Subcutaneous adipose tissue (tissue), 4 donors: ENCODE measurements around the gene CATSPER3. TPM values are rescaled to one million over a fixed set of nuclear protein-coding genes. Genes with fewer than 3 reads are reported as not detected.

Experiments
- total RNA-seq, 4 donors: library from RNA; depleted of rRNA; stranded (reverse); fragments of >200 nt; gene quantifications; one replicate each; pipeline ENCODE4 v1.1.0, GENCODE V29; 2016
- TF ChIP-seq, protein P1 (sequence below): fragments of 450-650 bp; IDR thresholded peaks from one replicate; pipeline ENCODE4 v1.5.1; 2016; ENCODE audit warnings: low read depth, mild to moderate bottlenecking, control low read depth, antibody characterized with exemption, moderate library complexity

Gene CATSPER3
- total RNA-seq, 4 donors from 2014 or later, result 0.34 to 0.98 TPM; not detected in 2

DNA sequence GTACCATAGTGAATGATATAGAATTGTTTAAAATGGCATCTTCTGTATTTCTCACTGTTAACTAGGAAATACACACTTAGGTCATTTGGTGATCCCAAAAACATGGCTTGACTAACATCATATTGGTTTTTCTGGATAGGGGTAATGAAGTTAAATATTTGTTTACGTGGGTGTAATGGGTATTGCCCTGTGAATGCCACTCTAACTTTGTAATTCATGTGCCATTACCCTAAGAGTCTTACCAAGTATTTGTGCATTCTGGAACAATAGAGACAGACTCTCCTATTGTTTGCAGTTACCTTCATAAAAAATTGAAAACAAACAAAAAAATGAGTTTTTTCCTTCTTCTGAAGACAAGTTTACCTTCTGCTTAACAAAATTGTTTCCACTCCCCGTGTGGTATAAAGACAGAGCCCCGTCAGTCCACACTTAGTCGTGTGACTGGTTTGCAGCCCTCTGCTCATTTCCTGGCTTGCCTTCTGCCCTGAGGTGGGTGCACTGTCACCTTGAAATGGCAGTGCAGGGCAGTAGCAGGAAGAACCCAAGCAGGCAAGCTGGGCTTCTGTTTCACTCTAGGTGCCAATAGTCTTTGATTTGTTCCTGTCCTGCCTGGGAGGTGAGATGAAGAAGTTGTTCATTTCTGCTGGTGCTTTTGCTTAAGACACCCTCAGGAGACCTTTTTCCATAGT is 9.6 kb upstream of the CATSPER3 start:
- TF ChIP-seq, protein P1, sequence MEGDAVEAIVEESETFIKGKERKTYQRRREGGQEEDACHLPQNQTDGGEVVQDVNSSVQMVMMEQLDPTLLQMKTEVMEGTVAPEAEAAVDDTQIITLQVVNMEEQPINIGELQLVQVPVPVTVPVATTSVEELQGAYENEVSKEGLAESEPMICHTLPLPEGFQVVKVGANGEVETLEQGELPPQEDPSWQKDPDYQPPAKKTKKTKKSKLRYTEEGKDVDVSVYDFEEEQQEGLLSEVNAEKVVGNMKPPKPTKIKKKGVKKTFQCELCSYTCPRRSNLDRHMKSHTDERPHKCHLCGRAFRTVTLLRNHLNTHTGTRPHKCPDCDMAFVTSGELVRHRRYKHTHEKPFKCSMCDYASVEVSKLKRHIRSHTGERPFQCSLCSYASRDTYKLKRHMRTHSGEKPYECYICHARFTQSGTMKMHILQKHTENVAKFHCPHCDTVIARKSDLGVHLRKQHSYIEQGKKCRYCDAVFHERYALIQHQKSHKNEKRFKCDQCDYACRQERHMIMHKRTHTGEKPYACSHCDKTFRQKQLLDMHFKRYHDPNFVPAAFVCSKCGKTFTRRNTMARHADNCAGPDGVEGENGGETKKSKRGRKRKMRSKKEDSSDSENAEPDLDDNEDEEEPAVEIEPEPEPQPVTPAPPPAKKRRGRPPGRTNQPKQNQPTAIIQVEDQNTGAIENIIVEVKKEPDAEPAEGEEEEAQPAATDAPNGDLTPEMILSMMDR, result no peak

DNA sequence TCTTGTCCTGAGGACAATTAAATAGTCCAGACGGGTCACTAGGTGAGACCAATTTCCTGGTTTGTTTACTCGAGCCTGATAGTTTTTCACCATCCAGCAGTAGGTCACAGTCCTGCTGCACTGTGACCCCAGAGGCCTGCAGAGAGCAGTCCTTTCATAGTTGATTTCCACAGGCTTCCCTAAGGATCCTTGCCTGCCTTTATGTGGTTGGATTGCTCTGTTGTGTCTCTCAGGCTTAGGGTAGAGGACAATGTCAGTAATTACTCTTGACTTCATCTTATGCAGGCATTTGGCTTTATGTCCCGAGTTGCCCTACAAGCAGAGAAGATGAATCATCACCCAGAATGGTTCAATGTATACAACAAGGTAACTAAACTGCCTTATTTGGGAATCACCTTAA is 9.0 kb upstream of the CATSPER3 start:
- TF ChIP-seq, protein P1, result no peak

DNA sequence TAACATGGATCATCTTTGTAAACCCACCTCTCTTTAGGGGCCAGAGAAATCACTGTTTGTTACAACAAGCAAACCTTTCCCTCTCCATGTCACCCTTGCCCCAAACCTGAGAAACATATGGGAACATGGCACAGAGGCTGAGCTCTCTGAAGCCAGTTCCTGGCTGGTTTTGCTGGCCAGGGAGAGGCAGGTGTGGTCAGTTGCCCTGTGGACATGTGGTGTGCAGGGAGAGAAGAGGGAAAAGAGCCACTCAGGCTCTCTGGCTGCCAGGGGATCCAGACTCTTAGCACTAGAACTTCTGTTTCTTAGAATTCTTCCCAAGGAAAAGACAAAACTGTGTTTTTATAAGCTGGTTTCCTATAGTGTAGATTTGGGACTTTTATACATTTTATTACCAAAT is 4.6 kb upstream of the CATSPER3 start:
- TF ChIP-seq, protein P1, result no peak

DNA sequence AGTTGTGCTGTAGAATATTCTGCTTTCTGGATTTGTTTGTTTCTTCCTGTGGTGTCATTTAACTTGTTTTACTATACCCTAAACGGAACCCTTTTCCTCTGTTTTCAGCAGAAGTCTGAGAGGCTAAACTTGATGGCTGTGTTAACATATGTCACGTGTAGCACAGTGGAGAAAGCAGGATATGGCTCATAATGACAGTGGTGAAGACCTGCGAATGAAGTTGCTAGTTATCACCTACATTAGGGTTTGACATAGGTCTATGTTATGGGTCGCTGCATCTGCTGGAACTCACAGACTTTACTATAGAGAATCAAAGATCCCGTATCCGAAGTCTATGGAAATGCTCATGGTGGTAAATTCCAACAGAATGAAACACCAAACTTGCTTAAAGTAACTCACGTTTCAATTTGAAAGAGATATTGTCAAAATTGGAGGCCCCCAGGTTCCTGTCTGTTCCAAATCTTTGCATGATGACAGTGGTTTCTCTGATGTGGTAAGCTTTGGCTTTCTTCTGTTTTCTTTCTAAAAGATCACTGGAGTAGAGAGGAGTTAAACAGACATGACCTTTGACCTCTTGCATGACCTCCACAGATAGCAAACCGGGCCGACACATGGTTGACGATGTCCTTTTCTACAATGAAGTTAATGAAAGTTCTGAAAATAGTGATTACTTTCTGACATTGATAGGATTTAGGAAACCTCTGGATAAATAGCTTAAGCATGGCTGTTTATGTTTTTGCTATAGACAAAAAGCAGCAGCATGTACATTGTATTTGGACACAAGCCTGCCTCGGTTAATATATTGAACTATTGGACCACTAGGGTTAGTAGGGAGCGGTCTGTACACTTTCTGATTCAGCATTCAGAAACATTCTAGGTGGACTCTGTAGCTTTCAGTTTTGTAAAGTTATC is 3.1 kb upstream of the CATSPER3 start:
- TF ChIP-seq, protein P1, result no peak

DNA sequence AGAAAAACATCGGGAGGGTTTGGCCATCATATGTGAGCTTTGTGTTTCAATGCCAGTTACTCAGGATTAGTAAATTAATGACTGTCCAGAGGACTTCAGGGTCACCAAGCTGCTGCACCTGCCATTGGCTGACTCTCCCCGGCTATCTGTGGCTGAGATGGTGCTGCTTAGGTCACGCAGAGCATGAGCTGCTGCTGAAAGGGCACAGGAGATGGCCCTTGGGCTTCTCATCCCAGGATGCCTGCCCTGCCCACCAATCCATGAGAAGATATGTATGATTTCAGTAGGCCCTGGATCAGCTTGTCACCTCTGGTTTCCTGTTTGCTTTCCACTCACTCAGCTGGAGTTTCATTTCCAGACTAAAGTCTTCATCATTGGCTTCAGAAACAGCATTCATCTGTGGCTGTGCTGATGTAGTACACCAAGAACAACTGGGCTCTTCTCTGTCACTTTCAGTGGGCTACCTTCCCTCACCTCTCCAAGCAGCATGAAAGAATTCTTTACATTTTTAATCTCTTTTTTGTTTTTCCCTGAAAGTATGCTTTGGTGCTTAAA is 2.4 kb upstream of the CATSPER3 start:
- TF ChIP-seq, protein P1, result no peak

DNA sequence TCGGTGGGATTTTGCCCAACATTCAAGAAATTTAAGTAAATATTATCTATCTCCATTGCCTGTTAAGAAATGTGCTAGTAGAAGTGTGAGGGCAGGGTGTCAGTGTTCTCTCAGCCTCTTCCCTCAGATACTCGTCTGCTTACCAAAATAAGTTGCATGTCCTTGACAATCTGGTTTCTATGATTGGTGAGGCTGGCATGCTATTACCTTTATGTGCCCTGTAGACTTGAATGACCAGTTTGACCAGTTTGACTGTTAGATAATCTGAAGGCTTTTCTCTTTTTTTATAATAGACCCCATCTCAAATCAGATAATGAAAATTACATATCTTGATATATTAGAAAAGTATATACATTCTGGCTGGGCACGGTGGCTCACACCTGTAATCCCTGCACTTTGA is 348 bp downstream of the CATSPER3 start:
- TF ChIP-seq, protein P1, result no peak

DNA sequence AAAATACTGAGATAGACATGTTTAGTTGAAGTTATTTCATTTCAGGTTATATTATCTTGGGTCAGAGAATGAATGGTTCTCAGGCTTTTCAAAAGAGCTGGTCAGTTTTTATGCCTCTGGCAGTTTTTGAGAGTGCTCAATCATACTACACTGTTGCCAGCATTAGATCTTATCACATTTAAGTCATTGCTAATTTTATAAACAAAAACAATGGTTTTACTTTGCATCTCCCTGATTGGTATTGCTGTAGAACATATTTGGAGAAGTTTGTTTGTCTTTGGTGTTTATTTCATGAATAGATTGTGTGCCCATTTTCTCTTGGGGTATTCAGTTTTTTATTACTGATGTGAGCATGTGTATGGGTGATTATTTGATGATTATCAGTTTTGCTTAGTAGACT is 1.5 kb downstream of the CATSPER3 start:
- TF ChIP-seq, protein P1, result no peak
